Measurements from ENCODE around the gene MEOX1.

MEOX1 gene

DNA sequence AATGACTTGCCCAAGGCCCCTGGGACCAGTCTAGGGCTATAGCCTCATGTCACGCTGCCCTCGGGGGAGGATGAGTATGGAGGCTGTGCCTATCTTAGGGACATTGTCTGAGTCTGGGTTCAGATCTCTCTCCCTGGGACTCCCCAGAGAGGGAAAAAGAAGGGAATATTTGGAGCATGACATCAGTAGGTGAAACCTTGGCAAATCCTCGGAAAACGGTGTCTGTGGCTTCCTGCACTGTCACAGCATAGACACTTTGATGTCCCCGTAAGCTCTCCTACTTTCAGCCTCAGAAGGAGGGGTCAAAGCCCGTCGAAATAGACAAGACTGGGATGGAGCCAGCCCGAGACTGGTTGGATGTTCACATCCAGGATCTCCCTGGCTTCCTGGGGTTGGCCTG lies 11.3 kb downstream of the MEOX1 start:
- DNase-seq = no peak

GRCh38 chr17:43648916-43649315 lies 12.8 kb downstream of the MEOX1 start:
- no peak for DNase-seq

DNA sequence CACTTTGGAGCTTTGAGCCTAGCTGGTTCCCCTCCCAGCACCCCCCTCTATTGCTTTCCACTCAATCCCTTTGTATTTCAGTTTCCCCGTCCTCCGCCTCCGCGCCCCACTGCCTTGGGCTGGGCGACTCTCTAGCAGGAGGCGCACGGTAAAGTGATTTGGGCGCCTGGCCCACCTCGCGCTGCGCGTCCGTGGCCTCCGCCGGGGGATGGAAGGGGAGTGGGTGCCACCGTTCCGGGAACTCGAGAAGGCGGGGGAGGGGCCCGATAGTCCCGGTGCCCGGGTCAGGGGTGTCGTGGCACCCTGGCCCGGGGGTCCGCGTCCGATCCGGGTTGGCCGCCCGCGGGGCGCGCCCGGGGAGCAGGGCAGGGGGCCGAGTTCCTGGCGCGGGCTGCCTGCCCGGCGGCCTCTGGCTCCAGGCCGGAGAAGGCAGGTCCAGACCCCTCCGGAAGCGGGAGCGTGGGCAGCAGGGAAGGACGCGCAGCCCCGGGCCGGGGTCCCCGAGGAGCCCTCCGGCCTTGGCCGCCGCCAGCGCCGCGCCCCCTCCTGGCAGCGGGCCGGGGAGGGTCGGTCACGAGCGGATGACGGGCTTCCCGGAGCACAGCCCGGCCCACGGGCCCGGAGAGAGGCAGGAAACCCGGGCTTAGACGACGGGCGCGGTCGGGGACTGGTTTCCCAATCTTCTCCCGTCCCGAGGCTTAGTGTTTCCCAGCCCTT lies 15.8 kb downstream of the MEOX1 start:
- peak; percentile 48 for DNase-seq

- no peak for DNase-seq
These were observed 16.3 kb downstream of the MEOX1 start for GRCh38 chr17:43645450-43645764.

DNA sequence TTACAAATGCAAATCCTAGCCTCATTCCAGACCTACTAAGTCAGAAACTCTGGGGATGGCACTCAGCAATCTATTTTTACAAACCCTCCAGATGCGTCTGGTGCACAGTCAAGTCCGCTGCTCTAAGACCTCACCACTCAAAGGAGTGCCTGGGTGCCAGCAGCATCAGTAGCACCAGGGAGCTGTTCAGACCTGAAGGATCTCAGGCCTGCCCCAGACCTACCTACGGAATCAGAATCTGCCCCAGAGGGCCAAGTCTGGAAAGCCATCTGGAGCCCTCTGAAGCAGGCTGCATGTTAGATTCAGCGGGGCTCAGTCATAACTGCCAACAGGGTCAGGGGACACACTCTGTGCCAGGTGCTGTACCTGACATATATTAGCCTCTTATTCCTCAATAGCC lies 17.6 kb downstream of the MEOX1 start:
- DNase-seq = no peak

DNA sequence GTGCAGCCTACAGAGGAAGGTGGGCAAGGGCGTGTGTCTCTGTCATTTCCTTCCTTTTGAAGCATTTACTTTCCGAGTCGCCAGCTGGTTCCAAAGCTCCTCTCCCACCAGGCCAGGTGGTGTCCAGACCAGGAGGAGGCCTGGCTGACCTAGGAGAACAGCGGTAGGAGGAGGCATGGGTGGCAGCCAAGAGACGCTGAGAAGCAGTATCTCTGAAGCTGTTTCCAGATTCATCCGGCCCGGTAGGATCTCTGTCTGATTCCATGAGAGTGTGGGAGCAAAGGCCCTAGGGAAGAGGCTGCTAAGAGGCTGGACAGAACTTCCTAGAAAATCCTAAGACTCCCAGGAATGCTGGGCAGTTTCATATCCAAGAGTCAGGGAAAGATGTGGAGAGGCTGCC lies 20.3 kb downstream of the MEOX1 start:
- no peak for DNase-seq

DNA sequence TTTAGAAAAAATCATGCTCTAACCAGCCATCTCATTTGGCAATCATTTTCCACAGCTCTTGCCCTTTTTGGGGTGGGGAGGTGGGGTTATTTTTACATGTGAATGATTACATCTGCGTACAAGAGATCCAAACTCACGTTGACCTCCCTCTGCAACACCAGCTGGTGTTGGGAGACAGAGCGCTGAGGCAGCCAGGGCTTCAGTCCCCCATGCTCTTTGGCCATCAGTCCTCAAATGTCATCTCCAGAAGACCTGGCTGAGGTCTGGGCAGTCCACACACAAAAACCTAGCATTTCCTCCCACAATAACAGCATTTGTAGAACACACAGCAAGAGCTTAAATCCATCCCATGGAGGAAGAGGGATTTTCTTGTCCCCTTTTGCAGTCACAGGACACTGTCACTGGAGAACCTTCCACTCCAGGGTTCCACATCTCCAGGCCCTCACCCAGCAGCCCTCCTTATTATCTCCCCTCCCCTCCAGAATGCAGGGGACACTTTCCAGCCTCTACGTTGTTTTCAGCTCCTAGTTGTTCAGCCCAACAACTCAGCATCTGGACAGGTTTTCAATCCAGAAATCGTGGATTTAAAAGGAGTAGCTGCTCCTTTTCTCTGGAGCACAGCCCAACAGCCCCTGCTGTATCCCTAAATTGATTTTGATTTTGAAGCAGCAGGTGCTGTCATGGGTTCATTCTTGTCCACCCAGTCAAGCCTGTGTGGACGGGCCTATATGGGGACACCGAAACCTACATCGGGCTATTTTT lies 21.1 kb downstream of the MEOX1 start:
- no peak for DNase-seq

DNA sequence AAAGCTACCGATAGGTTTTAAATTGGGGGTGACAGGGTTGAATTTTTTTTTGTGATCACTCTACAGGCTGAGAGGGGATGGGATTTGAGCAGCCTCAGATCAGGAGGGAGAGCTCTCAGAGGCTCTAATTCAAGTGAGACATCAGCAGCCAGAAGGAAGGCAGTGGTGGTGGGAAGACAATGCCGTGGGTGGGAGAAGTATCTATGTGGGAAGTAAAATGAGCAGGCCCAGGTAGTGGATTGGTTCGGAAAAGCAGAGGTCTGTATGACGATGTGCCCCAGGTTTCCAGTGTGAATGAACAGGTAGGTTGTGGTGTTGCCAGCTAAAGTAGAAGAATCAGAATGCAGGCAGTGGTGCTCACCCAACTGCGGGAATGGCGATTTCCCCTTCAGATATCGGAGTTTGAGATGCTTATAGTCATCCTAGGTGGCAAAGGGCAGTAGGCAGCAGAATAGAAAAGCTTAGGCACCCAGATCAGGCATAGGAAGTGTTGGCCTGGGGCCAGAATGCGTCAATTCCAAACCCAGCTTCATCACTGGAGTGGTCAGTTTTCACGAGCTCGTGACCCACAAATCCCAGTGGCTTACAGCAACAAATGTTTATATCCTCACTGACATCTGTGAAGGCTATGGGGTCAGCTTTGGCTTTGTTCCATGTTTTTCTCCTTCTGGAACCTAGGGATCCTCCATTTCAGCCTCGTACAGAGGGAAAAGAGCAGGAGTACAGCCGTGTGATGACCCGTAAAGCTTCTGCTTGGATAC lies 24.0 kb downstream of the MEOX1 start:
- DNase-seq = no peak

DNA sequence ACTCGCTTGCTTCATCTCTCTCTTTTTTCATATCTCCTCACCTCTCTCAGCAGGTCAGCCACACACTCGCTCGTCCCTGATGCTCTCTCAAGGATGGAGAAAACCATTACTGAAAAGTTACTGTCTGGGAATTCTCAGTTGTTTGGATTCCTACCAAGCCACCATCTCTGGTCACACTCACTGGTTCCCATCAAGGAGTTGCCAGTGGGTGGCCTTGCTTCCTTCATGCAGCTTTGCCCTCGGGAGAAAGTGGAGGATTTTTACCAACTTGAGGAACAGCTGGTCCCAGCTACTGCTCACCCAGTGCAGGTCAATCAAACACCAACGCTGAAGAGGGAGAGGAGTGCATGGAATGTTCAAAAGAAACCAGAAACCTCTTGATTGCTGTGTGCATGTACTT lies 25.3 kb downstream of the MEOX1 start:
- DNase-seq = no peak

DNA sequence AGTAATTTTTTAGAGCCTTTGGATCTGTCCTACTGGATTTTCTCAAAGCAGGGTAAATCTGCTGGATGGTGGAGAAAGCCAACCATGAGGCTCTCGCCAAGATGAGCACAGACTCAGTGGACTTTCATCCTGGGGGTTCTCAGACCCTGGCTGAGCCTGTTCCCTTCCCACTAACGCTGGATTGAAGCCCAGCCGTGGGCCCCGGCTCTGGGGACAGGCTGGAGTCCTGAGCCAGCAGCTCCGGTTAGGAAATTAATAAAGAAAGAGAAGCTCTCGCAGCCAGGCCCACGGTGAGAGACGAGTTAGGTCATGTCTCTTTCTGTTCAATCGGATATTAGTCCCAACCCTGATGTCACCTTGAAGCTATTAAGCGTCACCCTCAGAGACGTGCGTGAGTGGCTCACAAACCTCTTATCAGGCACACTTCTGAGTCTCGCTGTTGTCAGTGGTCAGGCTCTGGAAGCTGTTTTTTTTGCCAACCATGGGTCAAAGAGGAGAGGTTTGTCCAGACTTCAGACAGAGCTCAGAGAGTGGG lies 27.1 kb downstream of the MEOX1 start:
- DNase-seq = no peak

GRCh38 chr17:43632221-43632620 lies 29.5 kb downstream of the MEOX1 start:
- no peak for DNase-seq

- no peak for DNase-seq
These were observed 30.3 kb downstream of the MEOX1 start for GRCh38 chr17:43631429-43631828.

DNA sequence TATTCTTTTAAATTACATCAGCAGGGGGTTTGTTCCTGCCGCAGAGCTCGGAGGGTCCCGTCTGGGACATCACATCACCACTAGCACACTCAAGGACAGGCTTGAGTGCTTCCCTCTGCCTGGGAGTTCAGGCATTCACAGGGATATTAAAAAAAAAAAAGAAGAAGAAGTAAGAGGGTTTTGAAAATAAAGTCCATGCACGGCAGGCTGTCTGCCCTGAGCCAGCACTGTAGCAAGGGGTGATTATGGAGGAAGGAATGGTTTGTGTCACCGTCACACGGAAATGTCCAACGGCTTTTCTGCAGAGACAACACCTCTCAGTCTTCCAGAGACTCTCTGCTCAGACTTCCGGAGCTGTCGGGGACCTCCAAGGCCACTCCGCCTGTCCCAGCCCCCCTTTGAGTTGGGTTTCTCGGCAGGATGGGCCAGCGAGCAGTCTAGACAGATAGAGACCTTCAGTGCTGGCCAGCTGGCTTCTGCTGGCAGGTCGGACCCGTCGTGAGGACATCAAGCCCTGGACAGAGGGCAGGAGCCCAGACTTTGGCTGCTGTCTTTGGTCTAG lies 33.6 kb downstream of the MEOX1 start:
- no peak for DNase-seq

GRCh38 chr17:43627653-43628052 lies 34.1 kb downstream of the MEOX1 start:
- DNase-seq = no peak

GRCh38 chr17:43626023-43626422 lies 35.7 kb downstream of the MEOX1 start:
- no peak for DNase-seq

DNA sequence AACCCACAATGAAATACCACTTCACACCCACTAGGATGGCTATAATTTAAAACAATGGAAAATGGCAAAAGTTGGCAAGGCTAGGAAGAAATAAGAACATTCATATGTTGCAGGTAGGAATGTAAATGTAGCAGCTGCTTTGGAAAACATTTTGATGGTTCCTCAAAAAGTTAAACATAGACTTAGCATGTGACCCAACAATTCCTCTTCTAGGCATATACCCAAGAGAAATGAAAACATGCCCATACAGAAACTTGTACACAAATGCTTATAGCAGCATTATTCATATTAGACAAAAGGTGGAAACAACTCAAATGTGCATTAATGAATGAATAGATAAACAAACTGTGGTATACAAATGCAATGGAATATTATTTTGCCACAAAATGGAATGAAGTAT lies 36.1 kb downstream of the MEOX1 start:
- no peak for DNase-seq

- DNase-seq = no peak
These were observed 41.1 kb downstream of the MEOX1 start for GRCh38 chr17:43620581-43620980.

GRCh38 chr17:43620147-43620546 lies 41.6 kb downstream of the MEOX1 start:
- DNase-seq = no peak

GRCh38 chr17:43619705-43620104 lies 42.0 kb downstream of the MEOX1 start:
- no peak for DNase-seq

- DNase-seq = no peak
These were observed 43.4 kb downstream of the MEOX1 start for GRCh38 chr17:43618276-43618675.

DNA sequence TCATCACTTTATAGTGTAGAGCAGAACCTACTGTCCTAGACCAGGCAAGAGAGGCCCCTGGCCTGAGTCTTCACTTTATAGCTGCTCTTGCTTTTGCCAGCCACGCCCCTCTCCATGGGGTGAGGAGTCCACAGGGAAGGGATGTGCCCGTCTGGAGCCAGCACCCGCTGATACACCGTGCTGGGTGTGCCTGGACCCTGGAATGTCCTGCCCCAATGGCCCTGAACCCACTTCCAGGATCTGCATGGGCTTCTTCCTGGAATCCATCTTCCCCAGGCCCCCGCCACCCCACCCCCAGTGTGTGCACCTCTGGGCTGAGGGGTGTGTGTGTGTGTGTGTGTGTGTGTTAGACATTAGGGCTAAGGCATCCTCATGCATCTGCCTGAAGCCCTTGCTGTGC lies 44.9 kb downstream of the MEOX1 start:
- no peak for DNase-seq

- no peak for DNase-seq
These were observed 45.3 kb downstream of the MEOX1 start for GRCh38 chr17:43616421-43616820.

- no peak for DNase-seq
These were observed 45.7 kb downstream of the MEOX1 start for GRCh38 chr17:43616029-43616351.

Measured in CD4-positive, alpha-beta T cell treated with Interleukin-6 for 4 hours (primary cell).